Type B pancreatic cell (in vitro differentiated cells): Measurements from ENCODE around the gene CCDC88B. TPM values are rescaled to one million over a fixed set of nuclear protein-coding genes. Genes with fewer than 3 reads are reported as not detected.

Experiments used
- DNase-seq: peaks from one replicate; pipeline ENCODE4 v3.0.0; 2021; ENCODE audit warnings: mixed read lengths; ENCODE audit not compliant: unreplicated experiment; ENCODE audit errors: extremely low spot score
- H3K27ac Mint-ChIP-seq: 2 replicates; pipeline ENCODE4 v1.8.0; 2021; ENCODE audit warnings: mild to moderate bottlenecking, mixed read lengths
- H3K27me3 Mint-ChIP-seq: 2 replicates; pipeline ENCODE4 v1.8.0; 2021; ENCODE audit warnings: mixed read lengths
- H3K36me3 Mint-ChIP-seq: 2 replicates; pipeline ENCODE4 v1.8.0; 2021; ENCODE audit warnings: mixed read lengths
- H3K4me1 Mint-ChIP-seq: one replicate; pipeline ENCODE4 v1.8.0; 2021; ENCODE audit warnings: mixed read lengths; ENCODE audit not compliant: unreplicated experiment
- H3K4me3 Mint-ChIP-seq: 2 replicates; pipeline ENCODE4 v1.8.0; 2021; ENCODE audit warnings: mild to moderate bottlenecking, mixed read lengths
- H3K9me3 Mint-ChIP-seq: 2 replicates; pipeline ENCODE4 v1.8.0; 2021; ENCODE audit warnings: mixed read lengths
- CTCF ChIP-seq: fragments of 200-600 bp; sonication (generic); conservative IDR thresholded peaks from 2 replicates; pipeline ENCODE4 v1.5.0; 2021; ENCODE audit warnings: antibody characterized with exemption, mild to moderate bottlenecking
- total RNA-seq: library from RNA; stranded (reverse); gene quantifications from 2 replicates; pipeline ENCODE4 v1.2.1, GENCODE V29; 2021; ENCODE audit warnings: low replicate concordance

The CCDC88B gene
- total RNA-seq, 1 donor from 2014 or later, result 2.8 TPM

DNA sequence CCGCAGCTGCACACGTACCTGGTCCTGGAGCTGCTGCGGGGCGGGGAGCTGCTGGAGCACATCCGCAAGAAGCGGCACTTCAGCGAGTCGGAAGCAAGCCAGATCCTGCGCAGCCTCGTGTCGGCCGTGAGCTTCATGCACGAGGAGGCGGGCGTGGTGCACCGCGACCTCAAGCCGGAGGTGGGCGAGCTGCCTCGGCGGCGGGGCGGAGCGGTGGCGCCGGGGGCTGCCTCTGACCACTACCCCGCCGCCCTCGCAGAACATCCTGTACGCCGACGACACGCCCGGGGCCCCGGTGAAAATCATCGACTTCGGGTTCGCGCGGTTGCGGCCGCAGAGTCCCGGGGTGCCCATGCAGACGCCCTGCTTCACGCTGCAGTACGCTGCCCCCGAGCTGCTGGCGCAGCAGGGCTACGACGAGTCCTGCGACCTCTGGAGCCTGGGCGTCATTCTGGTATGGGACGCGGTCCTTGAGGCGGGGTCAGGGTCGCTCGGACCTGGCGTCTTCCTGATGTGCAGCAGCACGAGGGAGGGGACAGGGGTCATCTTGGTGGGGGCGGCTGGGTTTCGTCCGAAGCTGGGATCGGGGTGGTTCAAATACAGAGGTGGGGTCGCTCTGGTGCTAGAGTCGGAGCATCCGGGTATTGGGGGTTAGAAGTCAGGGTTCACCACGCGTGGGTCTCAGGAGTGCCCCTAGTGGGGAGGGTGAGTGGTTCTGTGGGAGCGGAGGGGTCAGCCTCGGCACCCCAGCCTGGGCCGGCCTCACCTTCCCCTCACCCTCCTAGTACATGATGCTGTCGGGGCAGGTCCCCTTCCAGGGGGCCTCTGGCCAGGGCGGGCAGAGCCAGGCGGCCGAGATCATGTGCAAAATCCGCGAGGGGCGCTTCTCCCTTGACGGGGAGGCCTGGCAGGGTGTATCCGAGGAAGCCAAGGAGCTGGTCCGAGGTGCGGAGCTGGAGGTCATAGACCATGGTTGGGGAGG lies 29.7 kb downstream of the CCDC88B start:
- TF ChIP-seq CTCF, result no peak
- peaks cover 10% of the 10 kb centered on the region for H3K36me3 Mint-ChIP-seq
- no peak overlapping the region for H3K27ac Mint-ChIP-seq
- no peaks in the 10 kb centered on the region for H3K27me3 Mint-ChIP-seq
- H3K4me3 Mint-ChIP-seq, result no peak overlapping the region
- peaks cover 6% of the 10 kb centered on the region for H3K9me3 Mint-ChIP-seq
- peaks cover 5% of the 10 kb centered on the region for H3K4me1 Mint-ChIP-seq
- DNase-seq, result no peak

- TF ChIP-seq CTCF, result no peak
- Mint-ChIP-seq H3K27me3 (no peaks in the 10 kb centered on the region), H3K9me3 (peaks cover 6% of the 10 kb centered on the region), H3K36me3 (peaks cover 10% of the 10 kb centered on the region), H3K27ac (no peak overlapping the region), H3K4me1 (peaks cover 5% of the 10 kb centered on the region), H3K4me3 (no peak overlapping the region)
- no peak for DNase-seq
Observed at GRCh38 chr11:64371201-64371600, 31.2 kb downstream of the CCDC88B start.

- H3K9me3 Mint-ChIP-seq, result no peaks in the 10 kb centered on the region
- DNase-seq, result no peak
- no peak overlapping the region for H3K4me3 Mint-ChIP-seq
- no peaks in the 10 kb centered on the region for H3K4me1 Mint-ChIP-seq
- H3K27ac Mint-ChIP-seq, result no peak overlapping the region
- H3K36me3 Mint-ChIP-seq, result peaks cover 3% of the 10 kb centered on the region
- no peak for TF ChIP-seq CTCF
- no peaks in the 10 kb centered on the region for H3K27me3 Mint-ChIP-seq
Observed at GRCh38 chr11:64372021-64372420, 32.0 kb downstream of the CCDC88B start.

DNA sequence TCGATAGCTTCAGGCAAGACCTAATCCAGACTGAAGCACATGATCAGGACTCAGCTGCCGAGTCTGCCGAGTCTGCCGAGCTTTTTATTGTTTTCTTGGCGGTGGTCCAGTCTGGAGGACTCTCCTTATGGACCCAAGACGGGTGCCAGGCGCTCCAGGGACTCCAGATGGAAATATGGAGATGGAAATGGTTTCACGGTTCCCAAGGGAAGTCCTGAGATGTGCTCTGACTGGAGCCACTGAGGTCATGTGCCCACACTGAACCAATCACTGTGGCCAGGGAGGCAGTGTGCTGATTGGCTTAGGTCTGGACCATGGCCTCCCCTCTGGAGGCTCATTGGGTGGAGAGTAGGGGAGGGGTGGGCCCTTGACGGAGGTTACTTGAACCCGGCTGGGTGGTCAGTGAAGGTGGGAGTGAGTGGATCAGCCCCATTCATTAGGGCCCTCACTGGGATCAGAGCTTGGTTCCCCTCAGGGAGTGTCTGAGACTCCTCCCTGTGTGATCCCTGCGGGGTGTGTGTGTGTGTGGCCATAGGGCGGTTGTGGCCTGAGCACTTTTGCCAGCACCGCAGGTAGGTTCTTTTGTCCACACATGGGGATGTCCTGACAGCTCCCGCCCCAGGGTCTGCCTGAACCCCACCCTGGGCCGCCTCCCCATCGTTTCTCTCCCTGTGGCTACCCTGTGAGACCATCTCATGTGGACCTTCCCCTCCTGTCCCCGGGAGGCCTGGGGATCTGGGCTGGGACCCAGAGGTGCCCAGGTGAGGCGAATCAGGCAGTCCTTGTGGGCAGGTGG lies 33.0 kb downstream of the CCDC88B start:
- DNase-seq, result no peak
- H3K4me3 Mint-ChIP-seq, result no peak overlapping the region
- H3K9me3 Mint-ChIP-seq, result no peaks in the 10 kb centered on the region
- no peak overlapping the region for H3K27ac Mint-ChIP-seq
- H3K27me3 Mint-ChIP-seq, result no peaks in the 10 kb centered on the region
- TF ChIP-seq CTCF, result no peak
- no peaks in the 10 kb centered on the region for H3K4me1 Mint-ChIP-seq
- H3K36me3 Mint-ChIP-seq, result peaks cover 3% of the 10 kb centered on the region

DNA sequence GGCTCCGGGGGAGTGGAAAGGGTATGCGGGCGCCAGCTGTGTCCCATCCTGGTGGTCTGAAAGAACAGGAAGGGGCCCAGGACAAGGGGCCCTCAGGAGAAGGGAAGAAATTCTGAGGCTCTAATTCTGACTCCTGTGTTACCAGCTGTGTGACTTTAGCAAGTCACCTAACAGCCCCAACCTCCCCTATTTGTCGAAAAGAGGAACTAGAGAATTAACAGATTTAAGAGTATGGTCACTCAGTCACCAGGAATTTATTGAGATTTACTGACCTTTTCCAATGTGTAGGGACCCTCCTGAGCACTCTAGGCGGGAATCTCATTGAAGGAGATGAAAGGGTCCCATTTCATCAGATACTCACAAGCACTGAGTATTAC lies 33.6 kb downstream of the CCDC88B start:
- Mint-ChIP-seq H3K36me3 (peaks cover 3% of the 10 kb centered on the region), H3K9me3 (no peaks in the 10 kb centered on the region), H3K4me3 (no peak overlapping the region), H3K27ac (no peak overlapping the region), H3K4me1 (no peaks in the 10 kb centered on the region), H3K27me3 (no peaks in the 10 kb centered on the region)
- TF ChIP-seq CTCF, result no peak
- DNase-seq, result no peak
